Measurements from ENCODE around the gene RPL19.
"Not testable (repeated sequence)": the region's sequence is repeated elsewhere in the genome, so short reads cannot be mapped to it uniquely, and the experiment has no call there.

The RPL19 gene

DNA sequence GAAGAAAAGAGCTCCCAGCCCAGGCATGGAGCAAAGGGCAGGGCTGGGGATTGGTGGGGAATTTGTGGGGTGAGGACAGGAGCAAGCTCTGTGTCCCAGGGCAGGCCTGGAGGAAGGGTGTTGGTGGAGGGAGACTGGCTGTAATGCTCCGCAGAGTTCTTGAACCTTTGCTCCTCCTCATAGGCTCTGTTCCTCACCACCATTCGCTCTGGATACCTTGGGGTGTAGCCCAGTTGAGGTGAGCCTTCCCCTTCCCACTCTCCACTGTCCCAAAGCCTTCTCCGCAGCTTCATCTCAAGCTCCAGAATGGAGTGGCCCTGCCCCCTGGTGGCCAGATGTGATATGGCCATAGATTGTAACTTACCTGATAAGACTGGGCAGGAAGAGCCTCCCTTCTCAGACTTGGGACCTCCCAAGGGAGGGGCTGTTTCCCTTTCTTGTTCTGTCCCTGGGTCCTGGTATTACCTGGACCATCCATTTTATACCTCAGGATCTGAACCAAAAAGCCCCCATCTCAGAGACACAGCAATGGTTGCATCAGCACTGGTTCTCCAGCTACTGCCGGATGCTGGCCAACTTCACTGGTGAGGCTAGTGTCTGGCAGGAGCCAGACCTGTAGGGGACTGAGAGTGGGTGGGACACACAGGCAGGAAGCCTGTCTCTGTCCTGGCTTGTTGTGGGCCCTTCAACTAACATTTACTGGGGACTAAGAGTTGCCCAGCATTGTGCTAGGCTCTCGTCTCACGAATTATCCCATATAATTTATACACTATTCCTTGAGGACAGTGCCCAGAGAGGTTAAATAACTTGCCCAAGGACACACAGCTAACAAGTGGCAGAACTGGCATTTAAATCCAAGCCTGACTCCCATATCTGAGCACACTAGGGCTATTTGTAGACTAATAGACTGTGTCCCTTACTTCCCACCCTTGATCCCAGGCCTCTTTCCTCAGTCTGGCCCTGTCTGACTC lies 44.8 kb downstream of the RPL19 start:
- H3K4me1 ChIP-seq (ENCODE audit: control insufficient read depth, insufficient read depth, low read length, poor library complexity, severe bottlenecking), result peaks cover 8% of the 10 kb centered on the region
- H3K4me3 ChIP-seq (ENCODE audit: extremely low read depth, insufficient read depth, low read length, poor library complexity, severe bottlenecking), result no peak overlapping the region
- no peak overlapping the region for H3K27ac ChIP-seq (ENCODE audit: low read depth, low read length, severe bottlenecking)
- WGBS, 2 experiments (ENCODE audit: insufficient coverage in 2 of 2), result 58 to 64% methylated on average over 4 to 5 of the region's 6 CpGs
- H3K36me3 ChIP-seq (ENCODE audit: control insufficient read depth, insufficient read depth, low read length), result no peaks in the 10 kb centered on the region
- H3K9me3 ChIP-seq (ENCODE audit: control insufficient read depth, low read length), result no peaks in the 10 kb centered on the region

DNA sequence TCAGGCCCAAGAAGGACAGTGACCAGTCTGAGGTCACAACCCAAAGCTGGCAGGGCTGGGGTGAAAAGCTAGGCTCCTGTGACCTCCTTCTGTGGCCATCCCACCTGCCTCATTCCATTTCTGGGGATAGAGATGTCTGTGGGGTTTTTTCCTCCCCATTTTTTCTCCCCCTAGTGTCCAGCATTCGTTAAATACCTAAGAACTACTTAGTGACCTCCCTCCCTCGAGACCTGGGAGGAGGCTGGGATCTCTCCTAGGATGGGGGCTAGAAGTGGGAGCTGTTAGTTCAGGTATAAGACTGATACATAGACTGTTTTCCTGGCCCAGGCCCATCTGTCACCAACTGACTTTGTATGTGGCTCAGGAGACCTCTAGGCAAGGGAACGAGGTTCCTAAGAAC lies 46.2 kb downstream of the RPL19 start:
- Histone ChIP-seq H3K27ac (ENCODE audit: low read depth, low read length, severe bottlenecking) (no peak overlapping the region), H3K4me1 (ENCODE audit: control insufficient read depth, insufficient read depth, low read length, poor library complexity, severe bottlenecking) (peaks cover 8% of the 10 kb centered on the region), H3K9me3 (ENCODE audit: control insufficient read depth, low read length) (no peaks in the 10 kb centered on the region), H3K4me3 (ENCODE audit: extremely low read depth, insufficient read depth, low read length, poor library complexity, severe bottlenecking) (no peak overlapping the region), H3K36me3 (ENCODE audit: control insufficient read depth, insufficient read depth, low read length) (no peaks in the 10 kb centered on the region)
- 86 to 100% methylated on average over 1 of the region's 3 CpGs for WGBS, 2 experiments (ENCODE audit: insufficient coverage in 2 of 2)

DNA sequence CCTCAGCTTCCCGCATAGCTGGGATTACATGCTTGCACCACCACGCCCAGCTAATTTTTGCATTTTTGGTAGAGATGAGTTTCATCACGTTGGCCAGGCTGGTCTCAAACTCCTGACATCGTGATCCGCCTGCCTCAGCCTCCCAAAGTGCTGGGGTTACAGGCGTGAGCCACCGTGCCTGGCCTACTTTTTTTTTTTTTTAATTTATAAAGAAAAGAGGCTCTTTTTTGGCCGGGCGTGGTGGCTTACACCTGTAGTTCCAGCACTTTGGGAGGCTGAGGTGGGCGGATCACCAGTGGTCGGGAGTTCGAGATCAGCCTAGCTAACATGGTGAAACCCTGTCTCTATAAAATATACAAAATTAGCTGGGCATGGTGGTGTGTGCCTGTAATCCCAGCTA lies 50.0 kb downstream of the RPL19 start:
- WGBS, 2 experiments (ENCODE audit: insufficient coverage in 2 of 2), result 93 to 100% methylated on average over 5 of the region's 12 CpGs
- H3K27ac ChIP-seq (ENCODE audit: low read depth, low read length, severe bottlenecking); H3K4me3 ChIP-seq (ENCODE audit: extremely low read depth, insufficient read depth, low read length, poor library complexity, severe bottlenecking); H3K36me3 ChIP-seq (ENCODE audit: control insufficient read depth, insufficient read depth, low read length); H3K4me1 ChIP-seq (ENCODE audit: control insufficient read depth, insufficient read depth, low read length, poor library complexity, severe bottlenecking); H3K9me3 ChIP-seq (ENCODE audit: control insufficient read depth, low read length): not testable (repeated sequence)

DNA sequence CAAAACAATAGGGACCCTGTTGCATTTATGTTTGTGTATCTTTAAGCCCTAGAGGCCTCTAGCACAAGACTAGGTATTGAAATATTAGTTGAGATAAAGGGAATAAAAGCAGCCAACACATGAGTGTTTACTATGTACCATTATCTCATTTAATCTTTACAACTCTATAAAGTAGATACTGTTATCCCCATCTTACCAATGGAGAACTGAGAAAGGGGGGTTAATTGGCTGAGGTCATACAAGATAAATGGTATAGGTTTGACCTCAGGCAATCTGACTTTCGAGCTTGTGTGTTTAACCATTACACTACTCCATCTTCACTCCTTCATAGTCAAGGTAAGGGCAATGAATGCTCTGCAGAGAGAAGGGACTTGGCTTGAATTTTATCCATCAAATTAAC lies 51.9 kb downstream of the RPL19 start:
- no CpG with 5 or more reads among the region's 1 CpG for WGBS, 2 experiments (ENCODE audit: insufficient coverage in 2 of 2)
- Histone ChIP-seq H3K9me3 (ENCODE audit: control insufficient read depth, low read length) (no peaks in the 10 kb centered on the region), H3K27ac (ENCODE audit: low read depth, low read length, severe bottlenecking) (no peak overlapping the region), H3K4me3 (ENCODE audit: extremely low read depth, insufficient read depth, low read length, poor library complexity, severe bottlenecking) (no peak overlapping the region), H3K36me3 (ENCODE audit: control insufficient read depth, insufficient read depth, low read length) (peaks cover 10% of the 10 kb centered on the region), H3K4me1 (ENCODE audit: control insufficient read depth, insufficient read depth, low read length, poor library complexity, severe bottlenecking) (no peaks in the 10 kb centered on the region)

DNA sequence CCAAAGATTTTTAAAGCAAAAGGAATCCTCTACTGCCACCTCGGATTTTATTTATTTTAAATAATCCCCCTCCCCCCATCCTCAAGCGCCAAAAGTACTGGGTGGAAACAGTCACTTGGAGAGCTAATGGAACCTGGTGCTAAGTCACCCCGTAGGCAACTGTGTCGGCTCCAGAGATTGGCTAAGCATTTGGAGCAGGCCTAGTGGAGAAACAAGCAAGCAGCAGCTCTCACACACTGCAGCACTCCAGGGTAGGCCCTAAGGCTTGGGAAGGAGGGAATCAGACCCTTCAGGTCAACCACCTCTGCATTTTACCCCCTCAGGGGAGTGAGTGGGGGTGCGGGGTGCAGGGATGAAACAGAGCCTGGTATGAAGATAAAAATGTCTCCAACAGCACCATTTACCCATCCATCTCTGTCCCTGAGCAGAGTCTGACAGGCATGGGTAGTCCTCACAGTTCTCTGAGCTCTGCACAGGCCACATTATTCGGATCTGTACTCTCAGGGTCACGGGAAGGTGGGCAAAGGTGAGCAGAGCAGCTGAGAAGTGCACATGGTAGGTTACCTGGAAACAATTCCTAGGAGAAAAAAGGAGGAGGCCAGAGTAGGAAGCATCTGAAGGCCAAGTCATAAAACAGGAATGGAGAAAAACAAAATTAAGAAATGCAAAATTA lies 52.8 kb downstream of the RPL19 start:
- Histone ChIP-seq H3K27ac (ENCODE audit: low read depth, low read length, severe bottlenecking) (no peak overlapping the region), H3K9me3 (ENCODE audit: control insufficient read depth, low read length) (no peaks in the 10 kb centered on the region), H3K4me3 (ENCODE audit: extremely low read depth, insufficient read depth, low read length, poor library complexity, severe bottlenecking) (no peak overlapping the region), H3K36me3 (ENCODE audit: control insufficient read depth, insufficient read depth, low read length) (peaks cover 18% of the 10 kb centered on the region), H3K4me1 (ENCODE audit: control insufficient read depth, insufficient read depth, low read length, poor library complexity, severe bottlenecking) (no peaks in the 10 kb centered on the region)
- 80 to 84% methylated on average over 4 to 5 of the region's 7 CpGs for WGBS, 2 experiments (ENCODE audit: insufficient coverage in 2 of 2)
